Spleen (tissue), 11 donors: ENCODE measurements around the gene CYP24A1. TPM values are rescaled to one million over a fixed set of nuclear protein-coding genes. Genes with fewer than 3 reads are reported as not detected.

Experiments
- DNase-seq: peaks from one replicate; pipeline ENCODE4 v3.0.0-alpha.2; 2020
- H3K27ac ChIP-seq, 8 donors: fragments of 200-600 bp; sonication (generic) in 7 of 8; 1 replicate in 4 of 8; 2 replicates in 4 of 8; pipeline versions ENCODE4 v1.5.0 to v1.8.0; 2016 to 2021; ENCODE audit warnings: inconsistent platforms in 4 of 8, mild to moderate bottlenecking in 4 of 8, moderate library complexity in 1 of 8
- H3K27me3 ChIP-seq, 7 donors: fragments of 200-600 bp; sonication (generic) in 6 of 7; replicated peaks in 1 of 7; 1 replicate in 4 of 7; 2 replicates in 3 of 7; pipeline versions ENCODE4 v1.5.0 to v1.8.0; 2016 to 2021; ENCODE audit warnings: inconsistent platforms in 3 of 7, mild to moderate bottlenecking in 1 of 7
- H3K36me3 ChIP-seq, 6 donors: fragments of 200-600 bp; sonication (generic) in 5 of 6; 1 replicate in 4 of 6; 2 replicates in 2 of 6; pipeline versions ENCODE4 v1.5.0 to v1.8.0; 2016 to 2021; ENCODE audit warnings: inconsistent platforms in 2 of 6
- H3K4me1 ChIP-seq, 6 donors: fragments of 200-600 bp; sonication (generic) in 5 of 6; 1 replicate in 3 of 6; 2 replicates in 3 of 6; pipeline versions ENCODE4 v1.5.0 to v1.8.0; 2016 to 2021; ENCODE audit warnings: inconsistent platforms in 3 of 6
- H3K4me3 ChIP-seq, 8 donors: fragments of 200-600 bp; sonication (generic) in 7 of 8; 1 replicate in 4 of 8; 2 replicates in 4 of 8; pipeline versions ENCODE4 v1.5.0 to v1.8.0; 2016 to 2021; ENCODE audit warnings: inconsistent platforms in 4 of 8, mild to moderate bottlenecking in 4 of 8, moderate library complexity in 2 of 8
- H3K9me3 ChIP-seq, 8 donors: fragments of 200-600 bp; sonication (generic) in 7 of 8; 1 replicate in 4 of 8; 2 replicates in 4 of 8; pipeline versions ENCODE4 v1.5.0 to v1.8.0; 2016 to 2021; ENCODE audit warnings: inconsistent platforms in 4 of 8
- POLR2A ChIP-seq, 3 donors: fragments of 450-650 bp; IDR thresholded peaks; one replicate each; pipeline ENCODE4 v1.5.1; 2017; ENCODE audit warnings: antibody characterized with exemption in 3 of 3, mild to moderate bottlenecking in 1 of 3
- POLR2AphosphoS5 ChIP-seq, 3 donors: sonication (generic); formaldehyde crosslinking; IDR thresholded peaks; one replicate each; pipeline ENCODE4 v1.5.1; 2017; ENCODE audit warnings: antibody characterized with exemption in 3 of 3
- WGBS, 5 donors: extraction: QIAGEN DNeasy Blood & Tissue Kit in 3 of 5; methylation state at CpG; one replicate each; pipeline versions ENCODE4 v1.1.5 to v1.1.7; 2013 to 2018; 5-methylcytosine and 5-hydroxymethylcytosine counted together
- intact Hi-C: fragments of 100-400 bp; cut with DNase I; formaldehyde crosslinking; loops from one replicate; pipeline ENCODE4 v1.15.0; 2023; ENCODE audit warnings: low total_unique reads
- polyA plus RNA-seq, 3 donors: library from polyadenylated mRNA; stranded (reverse); fragments of 200-250 nt; gene quantifications; one replicate each; pipeline ENCODE4 v1.2.1, GENCODE V29; 2013
- total RNA-seq, 7 donors: library from RNA; depleted of rRNA in 3 of 7; stranded (reverse); fragments of >200 nt in 3 of 7; fragmentation: NEBNext Ultra II Directional in 4 of 7; extraction: Animal tissue kit (Norgen Biotek cat#: 25700) in 4 of 7; gene quantifications; one replicate each; pipeline versions ENCODE4 v1.1.0 to v1.2.1, GENCODE V29; 2016 to 2021
- TF ChIP-seq, protein P1 (sequence below), 11 experiments: fragments of 200-600 bp in 7 of 11; fragments of 450-650 bp in 4 of 11; sonication (generic) in 4 of 11; IDR thresholded peaks in 8 of 11; conservative IDR thresholded peaks in 3 of 11; 1 replicate in 7 of 11; 2 replicates in 4 of 11; pipeline versions ENCODE4 v1.4.0 to v1.8.0; 2016 to 2021; ENCODE audit warnings: antibody characterized with exemption in 11 of 11, inconsistent platforms in 4 of 11, mild to moderate bottlenecking in 1 of 11
- donor health status: healthy with polysubstance abuse.
- donor health status: DM: no; HTN: no; CAD: no; lungs with moderate emphysema.
- donor health status: DM: no; HTN: no; CAD: no.
- donor health status: Bipolar disorder and iron deficiency.
- donor health status: healthy.
- donor health status: DM: no; HTN: no; CAD: no.
- donor health status: DM: yes; HTN: yes; CAD: no.

Gene CYP24A1
- total and polyA plus RNA-seq, 10 donors, result not detected

- WGBS, 5 donors, result 67 to 85% (median 77%) methylated on average over 10 of the region's 10 CpGs
- intact Hi-C loops, result no loop called here
These were observed 21.4 kb downstream of the CYP24A1 start for GRCh38 chr20:54152227-54153040.

GRCh38 chr20:54151511-54152226 lies 22.1 kb downstream of the CYP24A1 start:
- Histone ChIP-seq H3K27me3 (peaks cover 0 to 19% (median 0%) of the 10 kb centered on the region in 7 donors), H3K9me3 (no peaks in the 10 kb centered on the region), H3K36me3 (no peaks in the 10 kb centered on the region), H3K4me3 (no peak overlapping the region), H3K4me1 (no peaks in the 10 kb centered on the region), H3K27ac (no peak overlapping the region)
- 90 to 96% (median 92%) methylated on average over 12 of the region's 12 CpGs for WGBS, 5 donors
- DNase-seq, result no peak
- TF ChIP-seq, protein P1, sequence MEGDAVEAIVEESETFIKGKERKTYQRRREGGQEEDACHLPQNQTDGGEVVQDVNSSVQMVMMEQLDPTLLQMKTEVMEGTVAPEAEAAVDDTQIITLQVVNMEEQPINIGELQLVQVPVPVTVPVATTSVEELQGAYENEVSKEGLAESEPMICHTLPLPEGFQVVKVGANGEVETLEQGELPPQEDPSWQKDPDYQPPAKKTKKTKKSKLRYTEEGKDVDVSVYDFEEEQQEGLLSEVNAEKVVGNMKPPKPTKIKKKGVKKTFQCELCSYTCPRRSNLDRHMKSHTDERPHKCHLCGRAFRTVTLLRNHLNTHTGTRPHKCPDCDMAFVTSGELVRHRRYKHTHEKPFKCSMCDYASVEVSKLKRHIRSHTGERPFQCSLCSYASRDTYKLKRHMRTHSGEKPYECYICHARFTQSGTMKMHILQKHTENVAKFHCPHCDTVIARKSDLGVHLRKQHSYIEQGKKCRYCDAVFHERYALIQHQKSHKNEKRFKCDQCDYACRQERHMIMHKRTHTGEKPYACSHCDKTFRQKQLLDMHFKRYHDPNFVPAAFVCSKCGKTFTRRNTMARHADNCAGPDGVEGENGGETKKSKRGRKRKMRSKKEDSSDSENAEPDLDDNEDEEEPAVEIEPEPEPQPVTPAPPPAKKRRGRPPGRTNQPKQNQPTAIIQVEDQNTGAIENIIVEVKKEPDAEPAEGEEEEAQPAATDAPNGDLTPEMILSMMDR (IDR thresholded peaks at IDR 0.05 in 8 of 11, conservative IDR thresholded peaks at IDR 0.05 in 3 of 11), result no peak
- TF ChIP-seq POLR2AphosphoS5 (IDR thresholded peaks at IDR 0.05) (no peak), POLR2A (IDR thresholded peaks at IDR 0.05) (no peak)
- intact Hi-C loops, result no loop called here

More at GRCh38 chr20:54152227-54153040, 21.4 kb downstream of the CYP24A1 start:
- DNase-seq, result no peak
- Histone ChIP-seq H3K9me3 (no peaks in the 10 kb centered on the region), H3K4me3 (no peak overlapping the region), H3K27me3 (peaks cover 0 to 19% (median 0%) of the 10 kb centered on the region in 7 donors), H3K36me3 (no peaks in the 10 kb centered on the region), H3K27ac (no peak overlapping the region), H3K4me1 (no peaks in the 10 kb centered on the region)
- TF ChIP-seq, protein P1 (IDR thresholded peaks at IDR 0.05 in 8 of 11, conservative IDR thresholded peaks at IDR 0.05 in 3 of 11), result no peak
- TF ChIP-seq POLR2A (IDR thresholded peaks at IDR 0.05) (no peak), POLR2AphosphoS5 (IDR thresholded peaks at IDR 0.05) (no peak)

DNA sequence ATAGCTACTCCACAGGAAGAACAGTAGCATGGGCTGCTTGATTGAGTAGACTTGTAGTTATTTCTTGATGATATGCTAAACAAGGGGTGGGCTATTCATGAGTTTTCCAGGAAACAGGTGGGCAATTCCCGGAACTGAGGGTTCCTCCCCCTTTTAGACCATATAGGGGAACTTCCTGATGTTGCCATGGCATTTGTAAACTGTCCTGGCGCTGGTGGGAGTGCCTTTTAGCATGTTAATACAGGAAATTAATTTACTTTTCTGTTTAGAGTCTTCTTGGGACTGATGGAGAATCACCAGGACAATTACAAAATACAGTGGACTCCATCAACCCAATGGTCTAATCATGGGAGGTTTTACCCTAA lies 22.7 kb downstream of the CYP24A1 start:
- WGBS, 5 donors, result 17 to 36% (median 26%) methylated on average over 2 of the region's 2 CpGs
- H3K4me3 ChIP-seq, result no peak overlapping the region
- H3K27me3 ChIP-seq, result peaks cover 0 to 19% (median 0%) of the 10 kb centered on the region in 7 donors
- H3K4me1 ChIP-seq, result no peaks in the 10 kb centered on the region
- no peak for DNase-seq
- intact Hi-C loops, result no loop called here
- TF ChIP-seq POLR2AphosphoS5 (IDR thresholded peaks at IDR 0.05), result no peak
- TF ChIP-seq, protein P1 (IDR thresholded peaks at IDR 0.05 in 8 of 11, conservative IDR thresholded peaks at IDR 0.05 in 3 of 11), result no peak
- TF ChIP-seq POLR2A (IDR thresholded peaks at IDR 0.05), result no peak
- no peaks in the 10 kb centered on the region for H3K36me3 ChIP-seq
- H3K27ac ChIP-seq, result no peak overlapping the region
- no peaks in the 10 kb centered on the region for H3K9me3 ChIP-seq

GRCh38 chr20:54149765-54150264 lies 24.0 kb downstream of the CYP24A1 start:
- TF ChIP-seq POLR2A (IDR thresholded peaks at IDR 0.05) (no peak), POLR2AphosphoS5 (IDR thresholded peaks at IDR 0.05) (no peak)
- TF ChIP-seq, protein P1 (IDR thresholded peaks at IDR 0.05 in 8 of 11, conservative IDR thresholded peaks at IDR 0.05 in 3 of 11), result no peak
- intact Hi-C loops, result no loop called here
- no peak for DNase-seq
- no peaks in the 10 kb centered on the region for H3K9me3 ChIP-seq
- H3K36me3 ChIP-seq, result no peaks in the 10 kb centered on the region
- no peaks in the 10 kb centered on the region for H3K4me1 ChIP-seq
- no peak overlapping the region for H3K4me3 ChIP-seq
- peaks cover 0 to 26% (median 0%) of the 10 kb centered on the region in 7 donors for H3K27me3 ChIP-seq
- WGBS, 5 donors, result 86 to 94% (median 92%) methylated on average over 7 of the region's 7 CpGs
- no peak overlapping the region for H3K27ac ChIP-seq
